Measurements from ENCODE around the gene NRCAM.

Gene NRCAM

GRCh38 chr7:108423089-108423989, 32.9 kb downstream of the NRCAM start:
- DNase-seq = no peak

GRCh38 chr7:108421720-108422331, 34.4 kb downstream of the NRCAM start:
- no peak for DNase-seq

- DNase-seq = no peak
Measured at GRCh38 chr7:108419961-108420908, 36.0 kb downstream of the NRCAM start.

- no peak for DNase-seq
Measured at GRCh38 chr7:108418946-108419345, 37.3 kb downstream of the NRCAM start.

- DNase-seq = no peak
Measured at GRCh38 chr7:108417926-108418325, 38.3 kb downstream of the NRCAM start.

- DNase-seq = no peak
Measured at GRCh38 chr7:108417144-108417543, 39.1 kb downstream of the NRCAM start.

DNA sequence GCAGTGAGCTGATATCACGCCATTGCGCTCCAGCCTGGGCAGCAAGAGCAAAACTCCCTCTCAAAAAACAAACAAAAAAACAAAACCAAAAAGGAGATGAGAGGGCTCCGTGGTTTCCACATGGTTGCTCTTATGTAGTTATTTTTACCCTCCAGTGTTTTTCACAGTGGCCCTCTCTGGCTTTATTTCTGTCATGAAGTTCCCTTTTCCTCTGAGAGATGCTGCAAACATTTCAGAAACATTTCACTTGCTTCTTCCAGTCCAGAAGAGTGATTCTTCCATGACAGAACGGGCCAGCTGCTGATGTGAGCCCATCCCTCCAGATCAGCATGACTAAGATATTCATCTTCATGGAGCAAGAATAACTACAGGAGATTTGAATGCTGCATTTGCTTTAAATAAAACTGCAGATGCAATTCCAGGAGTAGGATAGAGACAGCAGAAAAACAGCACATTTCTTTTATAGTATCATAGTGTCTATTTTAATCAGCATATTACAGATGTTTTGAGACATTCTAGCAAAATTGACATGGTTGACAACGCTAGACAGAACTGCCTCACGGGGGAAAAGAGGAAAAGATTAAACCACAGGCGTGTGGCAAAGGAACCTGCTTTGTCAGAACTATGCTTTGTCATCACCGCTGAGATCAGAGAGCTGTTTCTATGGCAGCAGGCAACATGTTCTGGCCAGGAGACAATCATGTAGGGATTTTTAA, 40.3 kb downstream of the NRCAM start:
- DNase-seq = no peak

- no peak for DNase-seq
Measured at GRCh38 chr7:108415084-108415483, 41.2 kb downstream of the NRCAM start.

DNA sequence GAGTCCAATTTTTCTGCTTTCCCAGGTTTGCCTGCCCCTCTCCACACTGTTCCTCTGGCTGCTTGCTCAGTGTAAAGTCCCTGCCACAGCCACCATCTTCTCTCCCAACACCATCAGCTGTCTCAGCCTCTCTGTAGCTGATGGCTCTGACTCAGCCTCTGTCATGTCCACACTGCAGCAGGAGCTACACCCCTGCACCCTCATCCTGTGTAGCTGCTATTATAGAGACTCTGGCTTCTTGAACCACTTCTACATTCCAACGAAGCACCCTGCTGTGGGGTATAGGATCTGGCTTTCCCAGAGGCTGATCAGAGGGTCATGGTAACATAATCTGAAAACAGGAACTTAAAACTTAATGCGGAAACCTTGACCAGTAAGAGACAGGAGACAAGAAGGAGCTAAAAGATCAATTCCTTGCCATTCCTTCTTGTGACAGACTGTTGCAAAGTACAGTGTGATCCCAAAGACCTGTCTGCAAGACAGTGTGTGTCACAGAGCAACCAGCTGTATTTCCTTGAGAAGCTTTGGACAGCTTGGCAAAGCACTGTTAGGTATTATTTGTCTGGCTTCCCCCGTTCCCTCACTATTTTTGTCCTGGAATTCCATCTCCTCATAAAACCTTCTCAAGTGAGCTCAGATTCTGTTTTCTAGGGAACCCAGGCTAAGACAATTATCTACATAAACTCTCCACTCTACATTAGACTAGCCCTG, 42.3 kb downstream of the NRCAM start:
- no peak for DNase-seq

DNA sequence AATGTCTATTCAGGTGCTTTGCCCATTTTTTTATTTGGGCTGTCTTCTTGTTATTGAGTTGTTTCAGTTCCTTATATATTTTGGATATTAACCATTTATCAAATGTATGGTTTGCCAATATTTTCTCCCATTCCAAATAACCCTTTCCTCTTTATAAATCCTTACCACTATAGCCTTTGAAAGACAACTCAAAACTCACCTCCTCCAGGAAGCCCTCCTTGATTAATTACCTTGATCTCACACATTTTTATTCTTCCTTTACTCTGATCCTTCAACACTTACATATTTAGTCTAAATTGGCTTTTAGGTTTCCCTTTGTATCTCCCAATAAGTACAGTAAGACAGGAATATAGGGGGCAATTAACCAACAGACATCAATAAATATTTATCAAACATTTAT, 42.9 kb downstream of the NRCAM start:
- DNase-seq = no peak

GRCh38 chr7:108409146-108409545, 47.1 kb downstream of the NRCAM start:
- DNase-seq = no peak

- DNase-seq = no peak
Measured at GRCh38 chr7:108408296-108408991, 47.8 kb downstream of the NRCAM start.

DNA sequence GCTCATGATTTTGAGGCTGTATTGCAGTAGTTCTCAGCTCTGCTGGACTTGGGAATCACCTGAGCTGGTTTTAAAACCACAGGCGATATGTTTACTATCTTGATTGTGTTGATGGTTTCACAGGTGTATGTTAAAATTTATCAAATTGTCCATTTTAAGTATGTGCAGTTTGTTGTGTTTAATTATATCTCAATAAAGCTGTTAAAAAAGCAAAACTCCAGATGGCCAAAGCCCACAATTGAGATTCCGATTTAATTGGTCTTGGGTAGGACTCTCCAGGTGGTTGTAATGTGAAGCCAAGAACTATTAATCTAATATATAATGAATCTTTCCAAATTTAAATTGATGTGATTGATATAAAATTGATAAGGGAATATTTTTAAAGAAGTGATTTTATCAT, 48.6 kb downstream of the NRCAM start:
- DNase-seq = no peak

DNA sequence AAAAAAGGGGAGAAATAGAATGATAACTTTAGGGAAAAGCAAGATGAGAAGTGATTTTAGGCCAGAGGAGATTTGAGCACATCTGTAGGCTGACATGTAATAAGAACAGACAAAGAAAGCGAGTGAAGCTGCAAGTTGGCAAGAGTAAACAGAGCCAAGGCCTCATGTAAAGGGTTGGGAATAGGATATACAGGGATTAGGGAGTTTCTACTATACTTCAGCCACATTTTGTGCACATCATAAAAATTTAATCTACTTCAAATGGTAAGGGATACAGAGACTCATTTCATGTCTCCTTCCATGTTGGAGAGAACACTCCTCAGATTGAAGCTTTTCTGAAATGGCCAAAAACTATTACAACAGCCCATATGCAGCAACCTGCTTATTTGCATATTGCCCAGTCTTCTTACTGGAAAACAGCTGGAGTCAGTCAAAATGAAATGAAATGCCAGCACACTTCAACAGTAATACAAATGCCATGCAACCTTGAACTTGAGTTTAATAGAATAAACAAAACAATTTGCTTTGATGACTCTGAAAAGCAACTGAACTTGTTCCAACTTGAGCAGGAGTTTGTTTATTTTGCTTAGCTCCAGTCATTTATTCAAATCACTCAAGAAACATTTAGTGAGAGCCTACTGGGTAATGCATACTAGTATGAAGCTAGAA, 49.9 kb downstream of the NRCAM start:
- no peak for DNase-seq

GRCh38 chr7:108404509-108405420, 51.5 kb downstream of the NRCAM start:
- DNase-seq = no peak

DNA sequence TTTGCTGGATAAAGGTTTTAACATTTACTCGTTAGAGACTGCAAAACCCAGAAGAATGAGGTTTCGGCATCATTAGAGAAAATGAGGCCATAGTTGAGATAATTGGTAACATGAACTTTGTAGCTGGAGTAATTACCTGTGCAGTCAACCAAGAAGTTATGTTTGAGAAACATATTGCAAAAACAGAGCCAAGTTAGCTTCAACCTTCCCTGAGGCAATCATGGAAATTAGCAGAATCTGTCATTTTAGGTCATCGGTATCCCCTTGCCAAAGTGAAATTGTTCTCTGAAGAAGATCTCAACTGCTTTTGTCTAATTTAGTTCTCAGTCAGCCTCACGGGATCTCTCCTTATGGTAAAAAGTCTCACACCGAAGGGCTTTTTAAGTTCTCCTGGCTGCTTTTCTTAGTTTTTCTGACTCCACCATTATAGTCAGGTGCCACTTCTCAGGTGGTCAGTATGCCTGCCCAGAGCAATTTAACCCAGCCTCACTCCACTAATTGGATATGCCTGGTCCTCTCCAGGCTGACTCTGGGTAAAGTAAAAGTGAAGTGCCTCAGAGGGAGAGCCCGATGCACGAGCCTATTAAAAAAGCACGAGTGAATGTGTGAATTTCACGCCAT, 52.5 kb downstream of the NRCAM start:
- no peak for DNase-seq

DNA sequence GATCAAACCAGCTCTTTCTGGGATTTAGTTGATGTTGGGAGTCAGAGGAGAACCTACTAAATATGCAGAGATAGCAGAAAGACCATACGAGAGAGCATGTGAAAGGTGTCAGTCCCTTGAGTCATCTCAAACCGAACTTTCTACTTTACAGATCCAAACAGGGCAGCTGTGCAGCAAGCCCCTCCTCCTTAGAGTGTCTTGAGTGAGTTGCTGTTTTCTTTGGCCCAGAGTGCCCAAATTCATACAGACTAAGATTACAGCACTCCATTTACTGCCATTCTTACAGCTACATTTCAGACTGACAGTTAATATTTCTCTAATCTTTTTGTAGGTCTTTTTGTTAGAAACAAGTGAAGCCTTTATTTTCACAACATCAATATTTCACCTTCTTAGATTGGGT, 53.4 kb downstream of the NRCAM start:
- DNase-seq = no peak

DNA sequence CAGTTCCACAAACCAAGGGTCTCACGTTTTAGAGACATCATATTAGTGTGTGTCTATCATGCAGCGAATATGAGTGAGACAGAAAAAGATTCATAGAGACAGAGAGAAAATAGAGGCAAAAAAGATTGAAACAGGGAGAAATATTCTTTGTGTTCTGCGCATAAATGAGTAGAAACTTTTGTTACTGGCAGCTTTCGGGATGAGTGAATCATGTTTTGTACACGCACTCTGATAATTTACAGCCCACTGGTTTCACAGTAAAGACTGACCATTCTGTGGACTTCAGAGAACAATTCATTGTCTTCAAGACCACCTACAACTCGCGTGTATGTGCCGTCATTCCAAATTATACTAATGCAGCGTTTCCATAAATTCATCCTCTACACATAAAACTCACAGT, 60.2 kb downstream of the NRCAM start:
- DNase-seq = no peak

DNA sequence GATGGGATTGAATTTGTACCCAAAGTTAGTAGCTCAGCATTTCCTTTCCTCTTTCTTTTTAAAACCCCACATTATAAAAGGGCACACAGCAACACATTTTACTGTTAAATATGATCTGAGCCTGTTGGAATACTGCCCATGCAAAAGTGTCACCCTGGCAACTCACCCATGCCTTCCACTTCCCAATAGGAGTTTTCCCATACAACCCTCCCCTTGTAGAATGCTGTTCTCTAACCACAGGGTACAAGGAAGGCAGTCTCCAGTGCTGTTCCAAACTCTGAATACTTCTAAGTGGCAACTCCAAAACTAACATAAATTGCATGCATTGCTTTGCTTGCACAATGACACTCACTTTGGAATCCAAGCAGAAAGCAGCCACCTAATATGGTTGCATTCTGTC, 60.8 kb downstream of the NRCAM start:
- no peak for DNase-seq

Measured in activated CD4-positive, alpha-beta T cell treated with anti-CD3 and anti-CD28 coated beads, Interleukin-2, amount 50 U/mL, for 48 hours (primary cell).